GOT3 (cell line): Measurements from ENCODE around the gene MYH1.
"Not testable (repeated sequence)": the region's sequence is repeated elsewhere in the genome, so short reads cannot be mapped to it uniquely, and the experiment has no call there.

Source experiments
- DNase-seq: peaks from one replicate; lab custom pipeline; 2025; ENCODE audit warnings: mixed read lengths; lab: John Stamatoyannopoulos, UW

The MYH1 gene

DNA sequence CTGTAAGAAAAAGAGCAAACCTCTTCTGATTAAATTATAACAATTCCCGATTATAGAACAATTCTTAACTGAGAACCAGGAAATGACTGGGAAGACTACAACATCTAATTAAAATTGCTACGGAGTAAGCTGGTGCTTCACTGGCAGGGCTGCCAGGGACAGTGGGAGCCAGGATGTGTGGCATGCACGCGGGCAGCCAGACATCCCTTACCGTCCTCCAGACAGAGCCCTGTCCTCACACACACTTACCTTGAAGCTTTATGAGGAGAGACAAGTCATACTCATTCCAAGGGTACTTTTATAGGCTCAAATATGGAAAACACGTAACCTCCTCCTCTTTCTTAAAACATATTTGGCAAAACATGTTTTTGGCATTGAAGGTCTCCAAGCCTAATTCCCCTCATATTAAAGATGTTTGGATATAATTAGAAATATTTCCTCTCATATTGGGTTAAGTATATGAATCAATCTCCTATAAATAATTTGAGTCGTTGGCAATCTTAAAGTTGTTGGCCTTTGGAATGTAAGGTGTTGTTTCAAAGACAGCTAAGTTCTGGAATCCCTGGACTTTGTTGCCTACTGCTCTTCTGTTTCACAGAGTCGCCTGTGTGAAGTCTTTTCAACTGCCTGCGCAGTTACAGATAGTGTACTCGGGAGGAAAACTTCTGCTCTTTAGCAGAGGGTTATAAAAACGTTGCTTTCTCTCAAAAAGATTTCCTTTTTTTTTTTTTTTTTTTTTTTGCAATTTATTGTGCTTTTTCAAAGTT lies at the start of gene MYH1:
Gene MYH1 (minus strand): TSS at position 272 of the 767 bp plus-strand sequence. CDS start 1,900 bp downstream, outside the sequence.
- no peak for DNase-seq

DNA sequence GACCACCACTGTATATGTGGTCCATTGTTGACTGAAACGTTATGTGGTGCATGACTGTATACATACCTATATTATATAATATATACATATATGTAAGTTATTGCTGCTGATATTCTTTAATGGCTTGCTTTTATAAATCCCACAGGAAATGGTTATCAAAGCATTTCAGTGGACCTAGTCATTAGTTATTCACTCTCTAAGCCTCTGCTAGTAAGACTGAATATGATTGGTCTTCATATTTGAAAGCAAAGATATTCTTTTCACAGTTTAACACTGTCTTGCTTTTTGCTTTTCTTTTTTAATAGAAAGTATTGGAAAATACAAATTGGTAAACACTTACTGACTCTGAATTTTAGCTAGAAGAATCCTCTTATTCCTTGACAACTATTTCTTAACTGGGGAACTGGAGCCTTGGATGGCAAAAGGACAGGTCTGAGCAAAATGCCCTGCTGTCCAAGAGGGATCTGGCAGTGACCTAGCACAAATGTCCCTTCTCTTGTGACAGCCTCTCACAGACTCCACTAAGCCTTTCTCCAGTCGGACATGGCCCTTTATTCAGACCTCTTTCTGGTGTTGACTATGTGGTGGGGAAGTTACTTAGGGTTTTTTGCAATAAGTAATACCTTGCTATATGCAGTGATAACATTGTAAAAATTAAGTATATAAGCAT lies 45.8 kb upstream of the MYH1 start:
- DNase-seq = no peak

DNA sequence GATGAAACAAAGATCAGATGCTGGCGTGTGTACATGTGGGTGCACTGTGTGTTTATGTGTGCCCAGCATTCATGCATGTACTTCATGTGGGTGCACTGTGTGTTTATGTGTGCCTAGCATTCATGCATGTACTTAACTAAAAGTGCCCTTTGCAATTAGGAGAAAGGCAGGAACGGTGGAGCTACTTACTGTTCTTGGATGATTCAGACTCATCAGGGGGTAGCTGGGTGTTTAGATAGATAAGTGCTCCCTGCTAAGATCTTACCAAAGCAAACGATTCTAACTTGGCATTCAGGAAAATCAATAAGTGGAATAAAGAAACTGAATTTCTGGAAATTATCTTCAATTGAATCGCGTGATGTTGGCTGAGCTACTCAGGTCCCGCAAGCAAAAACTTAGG lies 39.7 kb upstream of the MYH1 start:
- no peak for DNase-seq

DNA sequence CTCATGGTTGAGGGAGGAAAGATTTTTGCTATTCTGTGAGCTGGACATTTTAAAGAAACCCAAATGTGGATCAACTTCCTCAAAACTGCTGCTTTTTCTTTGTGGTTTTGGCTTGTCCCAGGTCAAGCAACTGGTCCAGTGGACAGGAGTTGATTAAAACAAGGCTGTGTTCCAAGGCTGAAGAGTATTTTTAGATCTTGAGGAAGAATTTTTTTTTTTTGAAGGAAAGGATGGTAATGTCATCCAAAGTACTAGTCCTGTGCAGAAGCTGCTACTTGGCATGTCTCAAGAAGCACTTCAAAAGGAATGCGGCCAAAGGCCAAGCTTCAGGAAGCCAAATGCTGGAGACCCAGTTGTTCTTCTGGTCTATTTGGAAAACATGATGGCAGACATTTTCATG lies 39.1 kb upstream of the MYH1 start:
- DNase-seq = no peak

DNA sequence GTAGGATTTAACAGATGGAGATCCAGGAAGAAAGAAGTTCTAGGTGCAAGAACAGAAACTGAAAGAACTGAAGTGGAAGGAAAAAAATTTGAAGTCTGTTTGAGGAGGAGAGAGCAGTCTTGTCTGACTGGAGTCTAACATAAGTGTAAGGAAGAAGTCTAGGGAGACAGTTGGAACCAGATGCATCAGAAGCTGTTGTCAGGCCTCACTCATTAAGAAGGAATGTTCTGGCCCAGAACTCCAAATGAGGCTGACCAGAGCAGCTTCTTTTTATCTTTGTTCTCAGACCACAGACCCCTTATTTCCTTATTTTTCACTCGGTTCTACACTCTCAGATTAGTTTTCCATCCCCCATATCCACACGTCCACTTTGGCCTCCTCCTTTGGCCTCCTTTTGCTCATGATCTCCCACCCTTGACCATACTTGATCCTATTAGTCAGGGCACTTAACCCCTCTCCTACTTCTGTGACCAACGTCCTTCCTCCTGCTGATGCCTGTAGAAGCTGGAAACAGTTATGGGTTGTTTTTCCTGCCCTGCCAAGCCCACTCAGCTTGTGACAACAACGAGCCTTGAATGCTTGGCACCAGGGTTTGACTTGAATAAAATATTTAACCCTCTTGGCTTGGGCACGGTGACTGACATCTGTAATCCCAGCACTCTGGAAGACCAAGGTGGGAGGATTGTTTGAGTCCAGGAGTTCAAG lies 38.1 kb upstream of the MYH1 start:
- DNase-seq = no peak

DNA sequence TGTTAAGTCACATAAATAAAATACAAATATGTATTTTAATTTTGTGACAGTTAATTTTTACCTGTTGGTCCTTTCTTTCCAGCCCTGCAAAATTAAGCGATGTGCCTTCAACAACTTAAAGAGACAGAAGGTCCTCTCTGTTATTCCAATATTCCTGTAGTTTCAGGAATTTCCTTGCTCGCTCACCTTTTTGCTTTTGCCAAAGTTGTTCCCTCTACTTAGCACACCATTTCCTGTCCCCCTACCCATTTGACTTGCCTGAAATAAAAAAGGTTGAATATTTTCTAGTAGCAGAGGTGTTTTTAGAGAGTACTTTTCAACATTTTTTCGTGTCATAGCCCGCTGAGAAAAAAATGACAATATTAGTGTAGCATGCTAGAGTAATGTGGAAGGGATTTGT lies 31.7 kb upstream of the MYH1 start:
- DNase-seq = no peak

DNA sequence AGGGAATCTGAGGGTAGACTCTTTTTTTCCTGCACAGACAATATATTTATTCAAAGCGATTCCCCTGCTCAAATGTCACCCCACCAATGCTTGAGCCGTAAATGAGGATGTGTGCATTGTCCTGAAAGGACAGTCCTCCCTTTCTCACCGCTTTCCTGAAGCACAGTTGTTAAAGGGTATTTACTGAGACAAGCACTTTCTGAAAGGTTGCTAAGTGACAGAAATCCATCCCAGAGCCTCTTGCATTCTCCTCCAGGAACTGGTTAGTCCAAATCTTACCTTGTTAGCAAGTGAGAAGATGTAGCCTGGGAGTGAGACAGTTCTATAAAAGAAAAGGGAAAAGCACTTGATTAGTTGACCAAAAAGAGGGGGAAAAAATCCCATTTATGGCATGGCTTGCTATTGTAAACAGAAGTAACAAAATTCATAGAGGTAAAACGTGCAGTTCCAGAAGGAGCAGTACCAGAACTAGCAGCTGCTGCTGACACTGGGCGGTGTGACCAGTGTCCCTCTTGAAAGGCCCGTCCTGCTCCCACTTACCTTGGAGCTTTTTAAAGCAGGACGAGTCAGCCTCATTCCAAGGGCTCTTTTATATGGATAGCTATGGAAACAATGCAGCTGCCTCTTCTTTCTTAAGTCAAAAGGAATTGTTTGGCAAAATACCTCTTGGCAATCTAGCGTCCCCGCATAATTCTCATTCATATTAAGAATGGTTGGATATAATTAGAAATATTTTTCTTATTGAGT lies 30.9 kb upstream of the MYH1 start, which contains the start of gene MYH2:
Gene MYH2 (minus strand): TSS at position 563 of the 747 bp plus-strand sequence. CDS start 1,738 bp downstream, outside the sequence.
- DNase-seq = no peak

DNA sequence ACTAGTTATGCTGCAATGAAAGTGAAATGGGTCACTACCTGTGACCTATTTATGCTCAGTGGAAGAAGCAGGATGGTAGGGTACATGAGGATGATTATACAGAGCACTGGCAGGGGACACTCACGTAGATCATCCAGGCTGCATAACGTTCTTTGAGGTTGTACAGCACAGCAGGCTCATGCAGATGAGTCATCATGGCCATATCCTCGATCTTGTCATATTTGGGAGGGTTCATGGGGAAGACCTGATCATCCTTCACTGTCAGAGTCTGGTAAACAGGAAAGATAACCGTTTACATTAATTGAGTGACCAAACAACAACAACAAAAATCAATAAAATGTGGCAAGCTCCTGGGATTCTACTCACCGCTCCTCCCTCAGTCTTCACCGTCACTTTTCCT lies 29.0 kb upstream of the MYH1 start:
- DNase-seq = no peak

DNA sequence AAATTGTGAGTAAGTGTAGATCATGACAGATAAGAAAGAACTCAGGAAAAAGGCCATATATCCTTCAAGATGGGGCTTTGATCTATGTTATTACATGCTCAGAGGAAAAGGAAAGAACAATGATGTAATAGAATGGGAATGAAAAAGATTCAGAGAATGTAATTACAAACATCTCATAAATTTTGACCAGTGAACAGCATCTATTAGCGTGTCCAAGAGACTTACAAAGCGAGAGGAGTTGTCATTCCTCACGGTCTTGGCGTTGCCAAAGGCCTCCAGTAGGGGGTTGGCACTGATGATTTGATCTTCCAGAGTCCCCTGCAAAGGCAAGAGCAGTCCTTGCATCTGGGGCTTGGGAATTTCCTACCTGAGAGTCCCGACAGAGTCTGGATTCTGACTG lies 25.1 kb upstream of the MYH1 start:
- not testable (repeated sequence) for DNase-seq

DNA sequence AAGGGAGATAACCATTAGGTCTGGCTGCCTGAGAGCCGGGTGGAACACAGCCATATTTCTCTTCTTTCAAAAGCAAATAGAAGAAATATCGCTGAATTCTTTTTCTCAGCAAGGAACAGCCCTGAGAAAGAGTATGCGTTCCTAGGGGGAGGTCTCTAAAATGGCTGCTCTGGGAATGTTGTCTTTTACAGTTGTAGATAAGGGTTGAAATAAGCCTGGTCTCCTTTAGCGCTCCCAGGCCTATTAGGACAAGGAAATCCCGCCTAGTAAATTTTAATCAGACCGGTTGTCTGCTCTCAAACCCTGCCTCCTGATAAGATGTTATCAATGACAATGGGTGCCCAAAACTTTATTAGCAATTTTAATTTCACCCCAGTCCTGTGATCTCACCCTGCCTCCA lies 22.8 kb upstream of the MYH1 start:
- not testable (repeated sequence) for DNase-seq

DNA sequence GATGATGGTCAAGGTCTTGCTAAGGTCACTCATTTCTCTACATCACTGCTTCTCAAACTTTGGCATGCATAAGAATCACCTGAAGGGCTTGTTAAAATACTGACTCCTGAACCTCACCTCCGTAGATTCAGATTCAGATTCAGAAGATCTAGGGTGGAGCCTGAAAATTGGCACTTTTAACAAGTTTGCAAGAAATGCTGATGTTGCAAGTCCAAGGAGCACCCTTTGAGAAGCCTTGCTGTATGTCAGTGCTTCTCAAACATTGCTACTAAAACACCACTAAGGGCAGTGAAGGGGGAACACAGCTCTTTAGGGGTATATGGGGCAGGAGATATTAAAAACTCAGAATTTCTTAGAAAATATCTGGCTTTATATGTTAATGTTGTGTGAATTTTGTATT lies 13.7 kb upstream of the MYH1 start:
- no peak for DNase-seq

DNA sequence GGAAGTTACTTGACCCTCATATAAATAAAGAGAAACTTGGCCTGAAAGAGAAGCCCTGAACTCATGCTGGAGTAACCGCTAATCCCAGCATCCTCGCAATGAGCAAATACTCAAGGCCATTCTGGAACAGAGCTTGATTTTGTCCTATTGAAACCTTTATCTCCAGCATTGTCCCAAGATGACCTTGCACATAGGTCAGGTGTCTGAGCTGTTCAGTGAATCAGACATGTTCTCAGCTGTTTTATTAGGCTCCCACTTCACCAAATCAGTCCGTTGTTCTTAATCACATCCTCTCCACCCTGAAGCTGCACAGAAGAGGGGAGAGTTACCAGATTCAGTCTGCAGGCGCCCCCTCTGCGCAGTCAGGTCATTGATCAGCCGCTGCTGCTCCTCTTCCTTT lies 9.1 kb upstream of the MYH1 start:
- no peak for DNase-seq

DNA sequence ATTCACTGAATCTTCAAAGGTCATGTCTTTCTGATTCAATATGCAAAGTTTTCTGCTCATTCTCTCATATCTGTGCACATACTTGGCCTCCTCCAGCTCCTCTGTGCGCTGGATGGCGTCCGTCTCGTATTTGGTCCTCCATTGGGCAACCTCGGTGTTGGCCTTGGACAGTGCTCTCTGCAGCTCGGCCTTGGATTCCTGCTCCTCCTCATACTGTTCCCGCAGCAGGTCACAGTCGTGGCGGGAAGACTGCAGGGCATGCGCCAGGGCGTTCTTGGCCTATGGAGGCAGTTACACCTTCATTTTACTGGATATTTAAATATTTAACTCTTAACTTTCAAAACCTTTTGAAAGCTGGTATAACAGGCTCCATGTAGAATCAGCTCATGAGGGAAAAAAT lies 8.2 kb upstream of the MYH1 start:
- DNase-seq = no peak

DNA sequence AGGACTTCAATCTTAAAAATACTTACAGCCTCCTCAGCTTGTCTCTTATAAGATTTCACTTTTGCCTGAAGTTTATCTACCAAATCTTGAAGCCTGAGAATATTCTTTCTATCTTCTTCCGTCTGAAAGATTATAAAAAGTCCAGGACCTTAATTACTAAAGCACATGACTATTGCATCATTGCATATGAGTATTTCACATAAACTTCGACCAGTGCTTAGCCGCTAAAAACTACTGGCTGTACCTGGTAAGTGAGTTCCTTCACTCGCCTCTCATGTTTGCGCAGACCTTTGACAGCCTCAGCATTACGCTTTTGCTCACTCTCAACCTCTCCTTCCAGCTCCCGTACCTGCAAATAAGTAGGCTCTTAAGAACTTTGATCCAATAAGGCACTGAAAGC lies 4.7 kb upstream of the MYH1 start:
- no peak for DNase-seq

DNA sequence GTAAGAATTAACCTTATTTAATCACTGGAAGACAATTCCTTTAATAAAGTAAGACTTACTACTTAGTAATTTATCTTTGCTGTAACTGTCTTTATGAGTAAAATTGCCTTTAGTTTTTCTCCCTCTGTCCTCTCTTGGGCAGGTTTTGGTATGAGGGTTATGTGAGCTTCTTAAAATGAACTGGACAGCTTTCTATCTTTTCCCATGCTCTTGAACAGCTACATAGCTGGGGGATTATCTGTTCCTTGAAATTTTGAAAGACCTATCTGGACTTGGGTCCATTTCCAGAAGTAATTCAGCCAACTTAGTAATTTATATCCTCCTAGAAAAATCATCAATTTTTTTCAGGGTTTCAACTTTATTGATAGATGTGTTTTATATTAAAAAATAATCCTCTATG lies 3.6 kb upstream of the MYH1 start:
- DNase-seq = no peak

DNA sequence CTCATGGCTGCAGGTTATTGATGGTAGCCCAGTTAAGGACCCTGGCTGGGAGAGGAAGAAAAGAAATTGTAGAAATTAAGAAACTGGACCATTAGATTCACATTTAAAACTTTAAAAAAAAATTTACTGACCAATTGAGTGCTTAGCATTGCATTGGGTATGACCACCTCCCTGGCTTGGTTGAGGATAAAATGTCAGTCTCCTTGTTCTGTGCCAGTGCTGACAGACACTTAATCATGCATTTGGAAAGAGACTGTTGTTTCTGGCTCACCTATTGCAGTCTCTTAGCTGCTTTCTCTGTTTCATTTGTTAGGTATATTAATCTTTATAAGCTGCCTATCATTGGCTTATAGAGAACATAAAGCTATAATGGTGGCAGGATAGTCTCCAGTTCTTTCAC lies 1.7 kb downstream of the MYH1 start:
- DNase-seq = no peak

DNA sequence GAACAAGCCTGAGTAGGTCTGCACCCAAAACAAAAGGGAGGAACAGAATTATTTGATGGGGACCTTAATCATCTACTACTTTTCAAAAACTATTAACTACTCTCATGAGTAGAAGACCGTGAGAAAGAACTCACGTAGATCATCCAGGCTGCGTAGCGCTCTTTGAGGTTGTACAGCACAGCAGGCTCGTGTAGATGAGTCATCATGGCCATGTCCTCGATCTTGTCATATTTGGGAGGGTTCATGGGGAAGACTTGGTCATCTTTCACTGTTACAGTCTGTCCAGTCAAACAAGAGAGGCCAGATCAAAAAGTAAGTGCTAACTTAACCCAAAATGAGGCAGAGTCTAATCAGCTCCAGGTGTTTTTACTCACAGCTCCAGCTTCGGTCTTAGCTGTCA lies 2.3 kb downstream of the MYH1 start:
- no peak for DNase-seq

DNA sequence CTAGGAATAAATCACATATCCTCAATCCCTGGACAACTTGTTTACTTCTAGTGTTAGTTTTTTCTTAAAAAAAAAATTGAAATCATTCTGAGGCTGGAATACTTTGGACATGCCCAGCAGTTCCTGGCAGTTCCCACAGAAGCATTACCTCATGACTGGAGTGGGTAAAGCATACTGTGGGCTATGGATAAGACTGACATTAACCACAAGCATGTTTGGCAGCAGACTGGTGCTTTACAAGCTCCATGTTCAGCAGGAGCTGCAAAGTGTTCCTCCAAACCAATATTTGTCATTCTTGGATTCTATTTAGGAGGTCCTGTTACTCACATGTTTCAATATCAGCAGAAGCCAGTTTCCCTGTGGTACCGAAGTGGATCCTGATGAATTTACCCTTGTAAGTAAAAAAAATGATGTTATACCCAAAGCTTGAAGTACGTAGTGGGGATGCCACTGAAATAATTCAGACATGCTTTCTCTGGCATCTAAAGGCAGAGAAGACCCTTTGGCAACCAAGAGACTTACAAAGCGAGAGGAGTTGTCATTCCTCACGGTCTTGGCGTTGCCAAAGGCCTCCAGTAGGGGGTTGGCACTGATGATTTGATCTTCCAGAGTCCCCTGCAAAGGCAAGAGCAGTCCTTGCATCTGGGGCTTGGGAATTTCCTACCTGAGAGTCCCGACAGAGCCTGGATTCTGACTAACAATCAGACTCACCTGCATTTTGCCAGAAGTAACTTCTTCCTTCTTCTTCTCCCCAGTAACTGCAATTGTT lies 4.9 kb downstream of the MYH1 start:
- DNase-seq = no peak

DNA sequence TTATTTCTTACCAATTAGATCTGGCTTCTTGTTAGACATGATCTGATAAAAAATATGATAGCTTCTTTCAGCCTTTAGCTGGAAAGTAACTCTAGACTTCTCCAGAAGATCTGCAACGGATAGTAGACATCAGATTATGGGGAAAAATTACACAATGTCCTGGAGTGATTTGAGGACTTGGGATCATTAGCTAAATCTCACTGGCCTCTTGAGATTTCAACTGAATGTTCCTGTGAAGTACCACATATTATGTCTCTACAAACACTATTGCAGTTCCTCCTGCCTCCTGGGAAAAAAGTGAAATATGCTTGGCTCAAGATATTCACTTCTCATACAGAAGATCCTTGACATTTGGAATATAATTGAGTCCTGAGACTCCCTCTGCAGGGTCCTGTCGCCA lies 5.5 kb downstream of the MYH1 start:
- DNase-seq = no peak

DNA sequence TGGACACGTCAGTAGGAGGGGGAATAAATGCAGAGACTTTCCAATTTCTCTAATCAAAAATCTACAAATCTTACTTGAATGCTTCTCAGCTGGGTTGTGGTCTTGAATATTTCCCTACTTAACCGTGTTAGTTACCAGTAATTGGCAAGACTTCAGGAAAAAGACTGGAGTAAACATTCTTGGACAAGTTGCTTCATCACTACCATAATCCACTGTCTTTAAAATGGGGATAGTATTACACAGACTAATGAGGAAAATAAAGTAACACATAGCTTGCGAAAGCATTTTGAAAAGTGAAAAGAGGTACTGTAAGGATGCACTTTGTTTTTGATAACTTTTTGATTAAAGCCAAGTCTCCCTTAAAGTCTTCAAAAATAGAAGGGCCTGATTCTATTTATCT lies 18.4 kb downstream of the MYH1 start:
- DNase-seq = no peak

DNA sequence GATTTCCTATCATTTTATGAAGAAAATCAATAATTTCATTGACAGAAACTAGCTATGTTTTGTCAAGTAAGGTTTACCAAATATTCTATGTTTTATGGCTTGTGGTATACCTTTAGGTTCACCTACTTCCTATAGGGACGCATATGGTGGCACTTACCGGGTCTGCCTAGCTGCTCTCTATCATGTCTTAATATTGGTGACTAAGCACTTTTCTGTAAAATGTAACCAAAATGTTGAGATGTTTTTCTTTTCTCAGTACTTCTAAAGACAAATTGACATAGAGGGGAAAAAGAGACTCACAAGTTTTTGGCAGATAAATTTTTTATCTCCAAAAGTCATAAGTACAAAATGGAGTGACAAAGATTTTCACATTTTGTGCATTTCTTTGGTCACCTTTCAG lies 26.3 kb downstream of the MYH1 start:
- DNase-seq = no peak

DNA sequence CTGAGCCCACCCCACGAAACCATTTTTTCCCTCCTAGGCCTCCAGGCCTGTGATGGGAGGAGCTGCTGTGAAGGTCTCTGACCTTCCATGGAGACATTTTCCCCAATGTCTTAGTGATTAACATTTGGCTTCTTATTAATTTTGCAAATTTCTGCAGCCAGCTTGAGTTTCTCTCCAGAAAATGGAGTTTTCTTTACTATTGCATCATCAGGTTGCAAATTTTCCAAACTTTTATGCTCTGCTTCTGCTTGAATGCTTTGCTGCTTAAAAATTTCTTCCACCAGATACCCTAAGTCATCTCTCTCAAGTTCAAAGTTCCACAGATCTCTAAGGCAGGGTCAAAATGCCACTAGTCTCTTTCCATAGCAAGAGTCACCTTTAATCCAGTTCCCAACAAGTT lies 36.1 kb downstream of the MYH1 start:
- DNase-seq = no peak
